HG02588 (cell line): Measurements from ENCODE around the gene SPIN1.

ENCODE experiments used
- ATAC-seq: cut with Tn5 transposase; IDR thresholded peaks from one replicate; pipeline ENCODE4 v1.9.1; 2021; ENCODE audit warnings: mild to moderate bottlenecking, moderate library complexity; ENCODE audit not compliant: unreplicated experiment

The SPIN1 gene

GRCh38 chr9:88433583-88434255 lies 45.5 kb downstream of the SPIN1 start:
- no peak for ATAC-seq

GRCh38 chr9:88435336-88435735 lies 47.1 kb downstream of the SPIN1 start:
- ATAC-seq = no peak

- ATAC-seq = no peak
Observed at GRCh38 chr9:88436379-88436778, 48.1 kb downstream of the SPIN1 start.

GRCh38 chr9:88437210-88438146 lies 49.2 kb downstream of the SPIN1 start:
- no peak for ATAC-seq

GRCh38 chr9:88438811-88439210 lies 50.6 kb downstream of the SPIN1 start:
- no peak for ATAC-seq

GRCh38 chr9:88441301-88442007 lies 53.2 kb downstream of the SPIN1 start:
- ATAC-seq = no peak

- no peak for ATAC-seq
Observed at GRCh38 chr9:88443480-88444113, 55.4 kb downstream of the SPIN1 start.

- ATAC-seq = no peak
Observed at GRCh38 chr9:88446728-88447127, 58.5 kb downstream of the SPIN1 start.

- no peak for ATAC-seq
Observed at GRCh38 chr9:88447431-88447830, 59.2 kb downstream of the SPIN1 start.

GRCh38 chr9:88451160-88451559 lies 62.9 kb downstream of the SPIN1 start:
- no peak for ATAC-seq

GRCh38 chr9:88458716-88459465 lies 70.6 kb downstream of the SPIN1 start:
- ATAC-seq = no peak

GRCh38 chr9:88460587-88461332 lies 72.5 kb downstream of the SPIN1 start:
- ATAC-seq = no peak

GRCh38 chr9:88462191-88462590 lies 73.9 kb downstream of the SPIN1 start:
- no peak for ATAC-seq

- ATAC-seq = no peak
Observed at GRCh38 chr9:88464851-88465250, 76.6 kb downstream of the SPIN1 start.

GRCh38 chr9:88468226-88468625 lies 80.0 kb downstream of the SPIN1 start:
- no peak for ATAC-seq

- no peak for ATAC-seq
Observed at GRCh38 chr9:88476491-88477271, 88.4 kb downstream of the SPIN1 start.

GRCh38 chr9:88477300-88477751 lies 89.1 kb downstream of the SPIN1 start:
- ATAC-seq = no peak

- ATAC-seq = no peak
Observed at GRCh38 chr9:88478246-88478645, 90.0 kb downstream of the SPIN1 start.

GRCh38 chr9:88481933-88482332 lies 93.7 kb downstream of the SPIN1 start:
- ATAC-seq = no peak
